Measurements from ENCODE around the gene CPE. TPM values are rescaled to one million over a fixed set of nuclear protein-coding genes. Genes with fewer than 3 reads are reported as not detected.

CPE gene
- total RNA-seq, 1 experiment from 2014 or later: 15.2 TPM

GRCh38 chr4:165403048-165403447, 24.2 kb downstream of the CPE start:
- H3K9me3 ChIP-seq (replicated peaks): no peaks in the 10 kb centered on the region
- no peaks in the 10 kb centered on the region for H3K27me3 ChIP-seq (replicated peaks)
- no peak overlapping the region for H3K27ac ChIP-seq
- no peaks in the 10 kb centered on the region for H3K36me3 ChIP-seq
- DNase-seq (ENCODE audit: low read depth in 1 of 2, low spot score in 2 of 2): no peak
- no peaks in the 10 kb centered on the region for H3K4me1 ChIP-seq (replicated peaks)
- H3K4me3 ChIP-seq: no peak overlapping the region

- Histone ChIP-seq H3K9me3 (replicated peaks) (no peaks in the 10 kb centered on the region), H3K27ac (no peak overlapping the region), H3K4me1 (replicated peaks) (no peaks in the 10 kb centered on the region), H3K4me3 (no peak overlapping the region), H3K36me3 (no peaks in the 10 kb centered on the region), H3K27me3 (replicated peaks) (no peaks in the 10 kb centered on the region)
- DNase-seq (ENCODE audit: low read depth in 1 of 2, low spot score in 2 of 2): no peak
Observed at GRCh38 chr4:165403637-165404036, 24.8 kb downstream of the CPE start.

GRCh38 chr4:165404080-165404479, 25.3 kb downstream of the CPE start:
- Histone ChIP-seq H3K27ac (no peak overlapping the region), H3K4me1 (replicated peaks) (no peaks in the 10 kb centered on the region), H3K27me3 (replicated peaks) (no peaks in the 10 kb centered on the region), H3K36me3 (no peaks in the 10 kb centered on the region), H3K4me3 (no peak overlapping the region), H3K9me3 (replicated peaks) (no peaks in the 10 kb centered on the region)
- DNase-seq (ENCODE audit: low read depth in 1 of 2, low spot score in 2 of 2): no peak

- H3K36me3 ChIP-seq: no peaks in the 10 kb centered on the region
- DNase-seq (ENCODE audit: low read depth in 1 of 2, low spot score in 2 of 2): no peak
- no peak overlapping the region for H3K27ac ChIP-seq
- no peaks in the 10 kb centered on the region for H3K9me3 ChIP-seq (replicated peaks)
- no peaks in the 10 kb centered on the region for H3K27me3 ChIP-seq (replicated peaks)
- no peaks in the 10 kb centered on the region for H3K4me1 ChIP-seq (replicated peaks)
- no peak overlapping the region for H3K4me3 ChIP-seq
Observed at GRCh38 chr4:165404696-165405095, 25.9 kb downstream of the CPE start.

GRCh38 chr4:165410214-165410613, 31.4 kb downstream of the CPE start:
- DNase-seq (ENCODE audit: low read depth in 1 of 2, low spot score in 2 of 2): no peak
- H3K27me3 ChIP-seq (replicated peaks): no peaks in the 10 kb centered on the region
- H3K9me3 ChIP-seq (replicated peaks): no peaks in the 10 kb centered on the region
- no peaks in the 10 kb centered on the region for H3K4me1 ChIP-seq (replicated peaks)
- H3K36me3 ChIP-seq: no peaks in the 10 kb centered on the region
- no peak overlapping the region for H3K27ac ChIP-seq
- H3K4me3 ChIP-seq: no peak overlapping the region

- Histone ChIP-seq H3K36me3 (no peaks in the 10 kb centered on the region), H3K4me1 (replicated peaks) (no peaks in the 10 kb centered on the region), H3K4me3 (no peak overlapping the region), H3K9me3 (replicated peaks) (no peaks in the 10 kb centered on the region), H3K27ac (no peak overlapping the region), H3K27me3 (replicated peaks) (no peaks in the 10 kb centered on the region)
- no peak for DNase-seq (ENCODE audit: low read depth in 1 of 2, low spot score in 2 of 2)
Observed at GRCh38 chr4:165415910-165416309, 37.1 kb downstream of the CPE start.

DNA sequence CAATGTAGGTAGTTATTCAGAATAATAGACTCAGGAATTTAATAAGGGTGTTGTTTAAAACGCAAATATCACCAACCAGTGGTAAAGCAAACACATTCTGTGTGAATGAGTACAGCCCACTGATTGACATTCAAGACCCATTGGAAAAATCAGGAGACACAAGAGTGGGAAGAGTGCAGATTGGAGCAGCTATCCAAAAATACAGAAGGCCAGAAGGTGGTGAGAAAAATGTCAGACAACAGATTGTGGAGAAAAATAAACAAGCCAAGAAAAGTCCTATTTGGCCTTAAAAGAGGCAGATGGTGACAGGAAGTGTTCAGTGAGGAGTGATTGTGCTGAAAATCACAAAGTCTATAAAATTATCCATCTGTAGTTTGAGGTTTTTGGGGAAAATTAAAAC, 39.3 kb downstream of the CPE start:
- Histone ChIP-seq H3K9me3 (replicated peaks) (no peaks in the 10 kb centered on the region), H3K36me3 (no peaks in the 10 kb centered on the region), H3K27ac (no peak overlapping the region), H3K4me1 (replicated peaks) (no peaks in the 10 kb centered on the region), H3K4me3 (no peak overlapping the region), H3K27me3 (replicated peaks) (no peaks in the 10 kb centered on the region)
- DNase-seq (ENCODE audit: low read depth in 1 of 2, low spot score in 2 of 2): no peak

DNA sequence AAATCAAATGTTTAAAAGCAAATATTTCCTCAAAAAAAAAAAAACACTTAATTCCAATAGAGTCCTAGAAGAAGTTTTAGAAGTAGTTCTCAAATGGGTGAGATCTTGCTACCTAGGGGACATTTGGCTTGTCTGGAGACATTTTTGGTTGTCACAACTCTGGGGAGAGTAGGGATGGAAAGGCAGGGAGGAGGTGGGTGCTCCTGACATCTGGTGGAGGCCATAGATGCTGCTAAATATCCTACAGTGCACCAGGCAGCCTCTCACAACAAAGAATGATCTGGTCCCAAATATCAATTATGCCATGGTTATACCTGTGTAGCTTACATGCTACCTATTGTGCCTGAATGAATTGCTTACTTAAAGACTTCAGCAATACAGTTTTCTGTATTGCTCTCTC, 46.8 kb downstream of the CPE start:
- Histone ChIP-seq H3K4me3 (no peak overlapping the region), H3K27ac (no peak overlapping the region), H3K9me3 (replicated peaks) (no peaks in the 10 kb centered on the region), H3K27me3 (replicated peaks) (no peaks in the 10 kb centered on the region), H3K4me1 (replicated peaks) (no peaks in the 10 kb centered on the region), H3K36me3 (no peaks in the 10 kb centered on the region)
- no peak for DNase-seq (ENCODE audit: low read depth in 1 of 2, low spot score in 2 of 2)

DNA sequence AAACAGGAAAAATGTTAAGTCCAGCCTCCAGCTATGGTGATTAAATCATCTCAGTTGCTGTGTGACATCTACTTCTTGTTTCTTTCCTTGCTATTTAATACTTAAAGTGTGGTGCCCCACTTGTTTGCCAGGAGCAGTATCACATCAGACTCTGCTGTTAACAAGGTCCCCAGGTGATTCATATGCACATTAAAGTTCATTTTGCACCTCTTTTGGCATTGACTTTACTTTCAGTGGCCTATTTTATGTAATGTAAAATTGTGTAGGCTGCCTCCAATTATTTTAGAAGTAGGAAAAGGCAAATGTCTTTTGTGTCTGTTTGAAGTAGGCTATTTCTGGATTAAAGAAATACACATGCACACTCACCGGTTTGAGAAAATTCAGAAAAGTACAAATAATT, 47.5 kb downstream of the CPE start:
- Histone ChIP-seq H3K4me3 (no peak overlapping the region), H3K4me1 (replicated peaks) (no peaks in the 10 kb centered on the region), H3K36me3 (no peaks in the 10 kb centered on the region), H3K27ac (no peak overlapping the region), H3K9me3 (replicated peaks) (no peaks in the 10 kb centered on the region), H3K27me3 (replicated peaks) (no peaks in the 10 kb centered on the region)
- no peak for DNase-seq (ENCODE audit: low read depth in 1 of 2, low spot score in 2 of 2)

DNA sequence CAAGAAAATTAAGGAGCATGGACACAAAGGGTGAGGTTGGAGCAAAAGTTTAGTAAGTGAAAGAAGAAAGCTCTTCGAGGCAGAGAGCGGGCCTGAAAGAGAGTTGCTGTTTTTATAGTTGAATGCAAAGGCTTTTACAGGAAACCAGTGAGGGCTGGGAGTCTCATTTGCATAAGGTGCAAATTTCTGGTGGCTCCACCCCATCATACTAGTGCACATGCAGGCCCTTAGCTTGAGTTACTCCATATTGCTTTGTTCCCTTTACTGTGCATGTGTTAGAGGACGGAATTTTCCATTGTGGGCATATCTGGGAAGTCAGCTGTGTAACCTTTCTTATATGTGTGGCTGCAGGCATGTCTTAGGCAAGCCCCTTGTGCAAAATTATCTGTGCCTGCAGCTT, 48.0 kb downstream of the CPE start:
- Histone ChIP-seq H3K36me3 (no peaks in the 10 kb centered on the region), H3K27ac (no peak overlapping the region), H3K4me1 (replicated peaks) (no peaks in the 10 kb centered on the region), H3K4me3 (no peak overlapping the region), H3K27me3 (replicated peaks) (no peaks in the 10 kb centered on the region), H3K9me3 (replicated peaks) (no peaks in the 10 kb centered on the region)
- DNase-seq (ENCODE audit: low read depth in 1 of 2, low spot score in 2 of 2): no peak

DNA sequence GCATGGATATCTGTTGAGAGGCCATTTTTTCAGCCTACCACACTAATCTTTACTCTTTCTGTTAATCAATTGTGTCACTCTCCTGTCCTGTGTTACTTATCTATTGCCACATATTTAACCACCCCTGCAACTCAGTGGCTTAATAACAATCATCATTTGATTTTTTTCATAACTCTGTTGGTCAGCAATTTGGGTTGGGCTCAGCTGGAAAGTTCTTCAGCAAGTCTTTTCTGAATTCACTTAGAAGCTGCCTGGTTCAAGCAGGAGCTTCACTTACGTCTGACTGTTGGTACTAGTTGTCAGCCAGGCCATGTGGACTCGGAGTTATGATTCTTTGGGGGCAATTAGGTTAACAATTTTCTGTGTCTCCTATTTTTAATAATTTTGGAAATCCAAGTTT, 50.1 kb downstream of the CPE start:
- no peak overlapping the region for H3K27ac ChIP-seq
- H3K4me3 ChIP-seq: no peak overlapping the region
- no peak for DNase-seq (ENCODE audit: low read depth in 1 of 2, low spot score in 2 of 2)
- no peaks in the 10 kb centered on the region for H3K36me3 ChIP-seq
- H3K4me1 ChIP-seq (replicated peaks): no peaks in the 10 kb centered on the region
- H3K27me3 ChIP-seq (replicated peaks): no peaks in the 10 kb centered on the region
- no peaks in the 10 kb centered on the region for H3K9me3 ChIP-seq (replicated peaks)

- H3K27me3 ChIP-seq (replicated peaks): no peaks in the 10 kb centered on the region
- H3K4me1 ChIP-seq (replicated peaks): no peaks in the 10 kb centered on the region
- no peaks in the 10 kb centered on the region for H3K9me3 ChIP-seq (replicated peaks)
- no peak overlapping the region for H3K27ac ChIP-seq
- H3K36me3 ChIP-seq: no peaks in the 10 kb centered on the region
- H3K4me3 ChIP-seq: no peak overlapping the region
- no peak for DNase-seq (ENCODE audit: low read depth in 1 of 2, low spot score in 2 of 2)
Observed at GRCh38 chr4:165433529-165433928, 54.7 kb downstream of the CPE start.

DNA sequence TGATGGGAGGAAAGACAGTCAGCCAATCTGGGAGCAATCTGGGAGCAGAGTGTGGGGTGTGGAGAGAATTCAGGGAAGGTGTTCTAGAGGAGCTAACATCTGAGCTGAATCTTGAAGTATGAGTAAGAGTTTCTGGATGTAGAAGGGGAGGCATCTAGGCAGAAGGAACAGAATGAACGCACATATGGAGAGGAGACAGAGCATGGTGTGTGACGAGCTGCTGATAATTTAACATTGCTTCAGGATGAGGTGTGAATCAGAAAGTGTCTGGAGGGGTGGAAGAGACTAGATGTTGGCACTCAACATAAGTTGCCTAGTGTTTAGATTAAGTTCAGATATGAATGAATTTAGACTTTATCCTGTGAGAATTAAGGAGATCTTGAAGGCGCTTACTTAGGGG, 58.9 kb downstream of the CPE start:
- Histone ChIP-seq H3K4me3 (no peak overlapping the region), H3K9me3 (replicated peaks) (no peaks in the 10 kb centered on the region)

DNA sequence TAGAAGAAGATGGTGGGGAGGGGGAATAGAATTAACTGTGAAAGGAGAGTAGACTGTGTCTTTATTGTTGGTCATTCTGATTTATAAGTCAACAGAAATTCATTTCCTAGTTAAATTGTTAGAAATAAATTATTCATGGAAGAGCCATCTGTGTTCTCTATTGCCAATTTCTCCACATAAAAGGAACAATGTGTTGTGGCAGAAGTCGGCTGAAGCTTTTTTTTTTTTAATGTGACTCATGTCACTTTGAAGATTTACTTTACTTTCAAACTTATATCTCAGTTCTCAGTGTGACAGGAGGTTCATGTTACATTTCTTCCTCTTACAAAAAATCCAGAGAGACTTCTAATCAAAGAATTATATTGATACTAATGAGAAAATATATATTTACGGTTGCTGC, 60.5 kb downstream of the CPE start:
- no peak for DNase-seq (ENCODE audit: low read depth in 1 of 2, low spot score in 2 of 2)
- Histone ChIP-seq H3K36me3 (no peaks in the 10 kb centered on the region), H3K4me3 (no peak overlapping the region), H3K9me3 (replicated peaks) (no peaks in the 10 kb centered on the region), H3K27ac (no peak overlapping the region), H3K27me3 (replicated peaks) (no peaks in the 10 kb centered on the region), H3K4me1 (replicated peaks) (no peaks in the 10 kb centered on the region; the same call in 1 of the 2 replicates)

More for the DNA sequence above, 58.9 kb downstream of the CPE start:
- H3K27me3 ChIP-seq (replicated peaks): no peaks in the 10 kb centered on the region
- no peaks in the 10 kb centered on the region; the same call in 1 of the 2 replicates for H3K4me1 ChIP-seq (replicated peaks)
- no peak for DNase-seq (ENCODE audit: low read depth in 1 of 2, low spot score in 2 of 2)
- no peak overlapping the region for H3K27ac ChIP-seq
- no peaks in the 10 kb centered on the region for H3K36me3 ChIP-seq

DNA sequence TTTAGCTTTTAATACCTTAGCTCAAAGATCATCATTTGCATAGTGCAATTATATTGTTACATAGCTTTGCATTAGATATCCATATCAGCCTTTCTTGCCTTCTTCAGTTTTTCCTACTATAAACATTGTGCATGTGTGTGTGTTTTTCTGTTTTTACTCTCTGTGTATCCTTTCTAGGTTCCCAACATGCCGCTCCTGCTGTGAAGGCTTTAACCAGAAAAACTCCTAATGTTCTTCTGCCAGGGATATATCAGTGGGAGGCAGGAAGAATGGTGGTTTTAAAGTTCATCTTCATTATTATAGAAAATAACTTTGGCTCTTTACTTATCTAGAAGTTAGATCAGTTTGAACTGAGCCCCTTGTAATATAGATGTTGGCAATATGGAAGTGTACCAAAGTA, 61.2 kb downstream of the CPE start:
- no peaks in the 10 kb centered on the region; the same call in 1 of the 2 replicates for H3K4me1 ChIP-seq (replicated peaks)
- H3K27ac ChIP-seq: no peak overlapping the region
- H3K9me3 ChIP-seq (replicated peaks): no peaks in the 10 kb centered on the region
- no peaks in the 10 kb centered on the region for H3K36me3 ChIP-seq
- no peak overlapping the region for H3K4me3 ChIP-seq
- DNase-seq (ENCODE audit: low read depth in 1 of 2, low spot score in 2 of 2): no peak
- no peaks in the 10 kb centered on the region for H3K27me3 ChIP-seq (replicated peaks)
